GM20431 (cell line): ENCODE measurements around the gene SPHK2.
"Not testable (repeated sequence)": the region's sequence is repeated elsewhere in the genome, so short reads cannot be mapped to it uniquely, and the experiment has no call there.

Source experiments
- in situ Hi-C: fragments of 300-500 bp; cut with MseI, MboI; formaldehyde crosslinking; loops from one replicate; pipeline ENCODE4 v1.15.0; 2020; ENCODE audit warnings: low sequenced_read_pairs; ENCODE audit not compliant: unreplicated experiment

Gene SPHK2

GRCh38 chr19:48618916-48619691 lies at the start of gene SPHK2, which contains the start of gene RPL18:
Gene SPHK2, plus strand, starts transcription at chr19:48619506. Its CDS starts 1,009 bp downstream, at chr19:48620515.
Gene RPL18, minus strand, starts transcription at chr19:48619178. Its CDS starts 35 bp downstream, at chr19:48619143.
- in situ Hi-C loops: no loop called here

- in situ Hi-C loops: no loop called here
Measured at GRCh38 chr19:48569814-48570213, 49.5 kb upstream of the SPHK2 start.

- in situ Hi-C loops: no loop called here
Measured at GRCh38 chr19:48571378-48572162, 47.7 kb upstream of the SPHK2 start.

- in situ Hi-C loops: no loop called here
Measured at GRCh38 chr19:48573163-48573505, 46.2 kb upstream of the SPHK2 start.

GRCh38 chr19:48575931-48576622 lies 43.2 kb upstream of the SPHK2 start:
- in situ Hi-C loops: no loop called here

- in situ Hi-C loops: not testable (repeated sequence)
Measured at GRCh38 chr19:48577908-48578307, 41.4 kb upstream of the SPHK2 start.

- in situ Hi-C loops: no loop called here
Measured at GRCh38 chr19:48578891-48579290, 40.4 kb upstream of the SPHK2 start.

- in situ Hi-C loops: no loop called here
Measured at GRCh38 chr19:48582168-48582567, 37.1 kb upstream of the SPHK2 start.

- in situ Hi-C loops: no loop called here
Measured at GRCh38 chr19:48587387-48587786, 31.9 kb upstream of the SPHK2 start.

GRCh38 chr19:48588670-48589401 lies 30.5 kb upstream of the SPHK2 start:
- in situ Hi-C loops: no loop called here

- in situ Hi-C loops: no loop called here
Measured at GRCh38 chr19:48591021-48591420, 28.3 kb upstream of the SPHK2 start.

- in situ Hi-C loops: no loop called here
Measured at GRCh38 chr19:48595171-48595570, 24.1 kb upstream of the SPHK2 start.

- in situ Hi-C loops: no loop called here
Measured at GRCh38 chr19:48595833-48596232, 23.5 kb upstream of the SPHK2 start.

- in situ Hi-C loops: no loop called here
Measured at GRCh38 chr19:48596237-48596636, 23.1 kb upstream of the SPHK2 start.

- in situ Hi-C loops: no loop called here
Measured at GRCh38 chr19:48596679-48597465, 22.4 kb upstream of the SPHK2 start.

- in situ Hi-C loops: no loop called here
Measured at GRCh38 chr19:48598996-48599700, 20.2 kb upstream of the SPHK2 start.

GRCh38 chr19:48600679-48601417 lies 18.5 kb upstream of the SPHK2 start:
- in situ Hi-C loops: no loop called here

GRCh38 chr19:48603001-48603400 lies 16.3 kb upstream of the SPHK2 start:
- in situ Hi-C loops: no loop called here
